Coronary artery (tissue), 2 donors: Measurements from ENCODE around the gene RNU7-1.

ENCODE experiments used
- DNase-seq: peaks from one replicate; pipeline ENCODE4 v3.0.0-alpha.2; 2017; ENCODE audit warnings: low spot score
- H3K27ac ChIP-seq, 2 donors: fragments of 200-600 bp; sonication (generic); one replicate each; pipeline ENCODE4 v1.5.1; 2016 to 2019
- H3K4me3 ChIP-seq: fragments of 200-600 bp; sonication (generic); 2 replicates; pipeline ENCODE4 v1.5.1; 2016; ENCODE audit warnings: mild to moderate bottlenecking, moderate library complexity
- CTCF ChIP-seq: fragments of 200-600 bp; sonication (generic); IDR thresholded peaks from one replicate; pipeline ENCODE4 v1.5.1; 2019; ENCODE audit warnings: antibody characterized with exemption

Gene RNU7-1

GRCh38 chr12:6943722-6944380 is at the start of gene RNU7-1, which contains the start of gene C12orf57:
RNU7-1 (plus strand) TSS chr12:6943816.
C12orf57 (plus strand) TSS chr12:6944022; CDS start chr12:6944122, 100 bp downstream.
- TF ChIP-seq CTCF = no peak
- Histone ChIP-seq H3K27ac (peak within 1 kb of the TSS; percentile 91 to 94), H3K4me3 (peak within 1 kb of the TSS; percentile 78)
- peak; percentile 88 for DNase-seq

GRCh38 chr12:6894321-6894720 is 49.3 kb upstream of the RNU7-1 start:
- Histone ChIP-seq H3K4me3 (no peak overlapping the region), H3K27ac (no peak overlapping the region)
- no peak for TF ChIP-seq CTCF
- DNase-seq = no peak

- no peak overlapping the region for H3K4me3 ChIP-seq
- no peak overlapping the region for H3K27ac ChIP-seq
- DNase-seq = no peak
- no peak for TF ChIP-seq CTCF
Observed at GRCh38 chr12:6896846-6897435, 46.7 kb upstream of the RNU7-1 start.

- DNase-seq = no peak
- Histone ChIP-seq H3K27ac (no peak overlapping the region), H3K4me3 (no peak overlapping the region)
- TF ChIP-seq CTCF = no peak
Observed at GRCh38 chr12:6899427-6899826, 44.2 kb upstream of the RNU7-1 start.

GRCh38 chr12:6899837-6900519 is 43.6 kb upstream of the RNU7-1 start:
- no peak overlapping the region for H3K4me3 ChIP-seq
- TF ChIP-seq CTCF = no peak
- DNase-seq = no peak
- H3K27ac ChIP-seq = no peak overlapping the region

GRCh38 chr12:6902448-6902847 is 41.2 kb upstream of the RNU7-1 start:
- TF ChIP-seq CTCF = no peak
- no peak overlapping the region for H3K4me3 ChIP-seq
- no peak overlapping the region for H3K27ac ChIP-seq
- no peak for DNase-seq

- Histone ChIP-seq H3K27ac (no peak overlapping the region), H3K4me3 (no peak overlapping the region)
- TF ChIP-seq CTCF = no peak
- DNase-seq = no peak
Observed at GRCh38 chr12:6903722-6904121, 39.9 kb upstream of the RNU7-1 start.
